Suprapubic skin (tissue), 3 donors: ENCODE results near the gene MINDY3.

Experiments
- POLR2A ChIP-seq, 2 donors: fragments of 450-650 bp; IDR thresholded peaks; one replicate each; pipeline ENCODE4 v1.6.1; 2017; ENCODE audit warnings: antibody characterized with exemption in 2 of 2, mild to moderate bottlenecking in 2 of 2, moderate library complexity in 2 of 2
- TF ChIP-seq, protein P1 (sequence below), 2 donors: fragments of 200-600 bp in 1 of 2; fragments of 450-650 bp in 1 of 2; sonication (generic) in 1 of 2; IDR thresholded peaks; one replicate each; pipeline ENCODE4 v1.5.1; 2016 to 2019; ENCODE audit warnings: antibody characterized with exemption in 2 of 2, mild to moderate bottlenecking in 1 of 2, moderate library complexity in 1 of 2

DNA sequence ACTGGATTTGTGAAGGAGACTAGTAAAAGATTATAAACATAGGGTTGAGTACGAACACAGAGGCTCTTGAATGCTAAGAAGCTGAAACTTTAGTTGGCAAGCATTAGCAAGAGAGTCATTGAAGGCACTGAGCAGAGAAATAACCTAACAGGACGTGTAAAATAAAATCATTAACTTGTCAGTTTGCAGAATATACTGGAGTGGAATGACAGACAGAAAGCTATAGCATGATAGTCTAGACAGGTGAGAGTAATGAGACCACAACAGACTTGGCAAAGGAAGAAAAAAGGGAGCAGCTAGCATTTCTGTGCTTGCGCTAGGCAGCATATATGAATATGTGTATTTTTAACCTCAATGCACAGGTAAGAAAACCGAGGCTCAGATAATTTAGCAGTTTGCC lies 30.8 kb downstream of the MINDY3 start:
- TF ChIP-seq, protein P1, sequence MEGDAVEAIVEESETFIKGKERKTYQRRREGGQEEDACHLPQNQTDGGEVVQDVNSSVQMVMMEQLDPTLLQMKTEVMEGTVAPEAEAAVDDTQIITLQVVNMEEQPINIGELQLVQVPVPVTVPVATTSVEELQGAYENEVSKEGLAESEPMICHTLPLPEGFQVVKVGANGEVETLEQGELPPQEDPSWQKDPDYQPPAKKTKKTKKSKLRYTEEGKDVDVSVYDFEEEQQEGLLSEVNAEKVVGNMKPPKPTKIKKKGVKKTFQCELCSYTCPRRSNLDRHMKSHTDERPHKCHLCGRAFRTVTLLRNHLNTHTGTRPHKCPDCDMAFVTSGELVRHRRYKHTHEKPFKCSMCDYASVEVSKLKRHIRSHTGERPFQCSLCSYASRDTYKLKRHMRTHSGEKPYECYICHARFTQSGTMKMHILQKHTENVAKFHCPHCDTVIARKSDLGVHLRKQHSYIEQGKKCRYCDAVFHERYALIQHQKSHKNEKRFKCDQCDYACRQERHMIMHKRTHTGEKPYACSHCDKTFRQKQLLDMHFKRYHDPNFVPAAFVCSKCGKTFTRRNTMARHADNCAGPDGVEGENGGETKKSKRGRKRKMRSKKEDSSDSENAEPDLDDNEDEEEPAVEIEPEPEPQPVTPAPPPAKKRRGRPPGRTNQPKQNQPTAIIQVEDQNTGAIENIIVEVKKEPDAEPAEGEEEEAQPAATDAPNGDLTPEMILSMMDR (IDR thresholded peaks at IDR 0.05): no peak
- no peak for TF ChIP-seq POLR2A (IDR thresholded peaks at IDR 0.05)
